Putamen (tissue), 1 donor: ENCODE results near the gene CDC45.
"Not testable (repeated sequence)": the region's sequence is repeated elsewhere in the genome, so short reads cannot be mapped to it uniquely, and the experiment has no call there.

ENCODE experiments used
- DNase-seq: peaks from one replicate; pipeline ENCODE4 v3.0.0-alpha.2; 2016; ENCODE audit warnings: low spot score

The CDC45 gene

DNA sequence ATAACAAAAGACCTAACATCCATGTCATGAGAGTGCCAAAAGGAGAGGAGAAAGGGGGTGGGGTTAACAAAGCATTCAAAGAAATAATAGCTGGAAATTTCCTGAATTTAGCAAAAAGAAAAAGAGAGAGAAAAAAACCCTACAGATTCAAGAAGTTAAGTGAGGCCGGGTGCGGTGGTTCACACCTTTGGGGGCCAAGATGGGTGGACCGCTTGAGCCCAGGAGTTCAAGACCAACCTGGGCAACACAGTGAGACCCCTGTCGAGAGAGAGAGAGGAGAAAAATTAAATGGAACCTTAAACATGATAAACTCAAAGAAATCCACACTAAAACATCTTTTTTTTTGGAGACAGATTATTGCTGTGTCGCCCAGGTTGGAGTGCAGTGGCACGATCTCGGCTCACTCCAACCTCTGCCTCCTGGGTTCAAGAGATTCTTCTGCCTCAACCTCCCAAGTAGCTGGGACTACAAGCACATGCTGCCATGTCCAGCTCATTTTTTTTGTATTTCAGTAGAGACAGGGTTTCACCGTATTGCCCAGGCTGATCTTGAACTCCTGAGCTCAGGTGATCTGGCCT is 53.4 kb downstream of the CDC45 start:
- no peak for DNase-seq

DNA sequence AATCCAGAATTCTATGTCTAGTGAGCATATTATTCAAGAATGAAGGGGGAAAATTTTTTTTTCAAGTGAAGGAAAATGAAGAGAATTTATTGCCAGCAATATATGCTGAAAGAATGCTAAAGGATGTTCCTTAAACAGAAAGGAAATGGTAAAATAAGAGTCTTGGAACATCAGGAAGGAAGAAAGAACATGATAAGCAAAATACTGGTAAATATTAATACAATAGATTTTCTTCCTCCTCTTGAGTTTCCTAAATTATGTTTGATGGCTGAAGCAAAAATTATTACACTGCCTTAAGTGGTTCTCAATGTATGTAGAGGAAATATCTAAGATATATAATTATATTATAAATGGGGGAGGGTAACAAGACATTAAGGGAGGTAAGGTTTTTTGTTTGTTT is 54.1 kb downstream of the CDC45 start:
- DNase-seq: no peak

DNA sequence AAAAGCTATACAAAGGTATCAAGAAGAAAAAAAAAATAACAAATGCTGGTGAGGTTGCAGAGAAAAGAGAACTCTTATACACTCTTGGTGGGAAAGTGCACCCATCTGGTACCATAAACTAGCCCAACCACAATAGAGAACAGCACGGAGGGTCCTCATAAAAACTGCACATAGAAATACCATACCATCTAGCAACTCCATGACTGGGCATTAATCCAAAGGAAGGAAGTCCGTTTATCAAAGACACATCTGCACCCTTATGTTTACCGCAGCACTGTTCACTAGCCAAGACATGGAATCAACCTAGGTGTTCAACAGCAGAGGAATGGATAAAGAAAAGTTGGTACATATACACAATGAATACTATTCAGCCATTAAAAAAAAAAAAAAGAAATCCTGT is 55.3 kb downstream of the CDC45 start:
- no peak for DNase-seq

DNA sequence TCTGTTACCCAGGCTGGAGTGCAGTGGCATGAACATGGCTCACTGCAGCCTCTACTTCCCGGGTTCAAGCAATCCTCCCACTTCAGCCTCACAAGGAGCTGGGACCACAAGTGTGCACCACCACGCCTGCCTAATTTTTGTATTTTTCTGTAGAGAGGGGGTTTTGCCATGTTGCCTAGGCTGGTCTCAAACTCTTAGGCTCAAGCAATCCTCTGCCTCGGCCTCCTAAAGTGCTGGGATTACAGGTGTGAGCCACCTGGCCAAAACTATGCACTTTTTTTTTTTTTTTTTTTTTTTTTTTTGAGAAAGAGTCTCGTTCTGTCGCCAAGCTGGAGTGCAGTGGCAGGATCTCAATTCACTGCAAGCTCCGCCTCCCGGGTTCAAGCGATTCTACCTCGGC is 56.8 kb downstream of the CDC45 start:
- no peak for DNase-seq

DNA sequence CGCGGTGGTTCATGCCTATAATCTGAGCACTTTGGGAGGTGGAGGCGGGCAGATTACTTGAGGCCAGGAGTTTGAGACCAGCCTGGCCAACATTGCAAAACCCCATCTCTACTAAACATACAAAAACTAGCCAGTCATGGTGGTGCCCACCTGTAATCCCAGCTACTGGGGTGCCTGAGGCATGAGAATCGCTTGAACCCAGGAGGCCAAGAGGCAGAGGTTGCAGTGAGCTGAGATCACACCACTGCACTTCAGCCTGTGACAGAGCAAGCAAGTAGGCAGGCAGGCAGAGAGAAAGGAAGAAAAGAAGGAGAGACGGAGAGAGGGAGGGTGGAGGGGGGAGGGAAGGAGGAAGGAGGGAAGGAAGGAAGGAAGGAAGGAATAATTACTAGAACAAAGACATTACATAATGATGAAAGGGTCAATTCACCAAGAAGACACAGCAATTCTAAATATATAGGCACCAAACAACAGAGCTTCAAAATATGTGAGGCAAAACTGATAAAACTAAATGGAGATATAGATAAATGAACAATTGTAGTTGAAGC is 58.3 kb downstream of the CDC45 start:
- no peak for DNase-seq

DNA sequence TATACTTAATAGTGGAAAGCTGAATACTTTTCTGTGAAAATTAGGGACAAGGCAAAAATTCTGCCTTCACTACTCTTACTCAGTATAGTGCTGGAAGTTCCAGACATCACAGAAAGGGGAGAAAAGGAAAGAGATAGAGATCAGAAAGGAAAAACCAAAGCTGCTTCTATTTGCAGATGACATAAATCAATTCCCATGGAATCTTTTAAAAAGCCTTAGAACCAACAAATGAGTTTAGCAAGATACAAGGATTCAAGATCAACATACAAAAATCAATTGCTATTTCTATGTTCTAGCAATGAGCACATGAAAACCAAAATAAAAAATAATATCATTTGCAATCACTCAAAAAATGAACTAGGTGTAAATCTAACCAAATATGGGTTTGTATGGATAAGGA is 60.7 kb downstream of the CDC45 start:
- DNase-seq: no peak

DNA sequence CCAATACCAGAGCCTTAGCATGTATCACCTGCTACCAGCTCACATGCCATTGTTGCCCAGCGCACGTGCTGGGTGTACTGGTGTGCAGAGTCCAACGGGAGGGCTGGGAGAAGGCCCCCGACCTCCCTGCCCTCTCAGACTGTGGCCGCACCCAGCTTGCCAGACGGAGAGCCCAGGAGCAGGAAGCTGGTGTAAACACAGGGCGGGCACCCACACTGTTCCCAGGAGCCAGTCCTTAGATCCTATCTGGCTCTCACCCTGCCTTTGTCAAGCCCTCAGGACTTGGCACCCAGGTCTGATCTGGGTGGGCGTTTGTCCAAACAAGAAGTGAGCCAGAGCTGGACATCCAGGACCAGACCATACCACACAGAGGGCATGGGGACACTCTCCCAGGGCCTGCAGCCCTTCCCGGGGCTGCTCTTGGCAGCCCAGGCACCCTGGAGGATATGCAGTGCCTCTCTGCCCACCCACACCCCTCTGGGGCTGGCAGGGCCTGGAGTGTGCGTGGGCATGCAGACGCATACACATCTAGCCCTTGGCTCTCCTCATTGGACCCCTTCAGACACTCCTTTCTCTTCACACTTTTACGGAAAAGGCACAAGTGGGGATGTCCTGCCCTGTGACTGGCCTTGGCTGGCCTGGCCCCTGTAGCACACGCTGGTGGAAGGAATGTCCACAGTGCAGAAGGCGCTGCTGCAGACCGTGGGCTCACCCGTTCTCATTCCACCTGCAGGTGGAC is 64.4 kb downstream of the CDC45 start:
- no peak for DNase-seq

DNA sequence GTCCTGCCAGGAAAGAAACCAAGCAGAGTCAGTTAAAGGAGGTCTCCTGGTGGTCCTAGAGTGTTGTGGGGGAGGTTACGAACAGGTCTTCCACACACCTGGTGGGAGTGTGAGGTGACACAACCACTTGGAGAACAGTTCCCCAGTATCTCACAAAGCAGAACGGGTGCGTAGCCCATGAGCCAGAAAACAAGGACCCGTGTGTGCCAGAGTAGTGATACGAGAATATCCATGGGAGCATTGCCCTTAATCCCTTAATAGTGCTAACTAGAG is 66.2 kb downstream of the CDC45 start:
- no peak for DNase-seq

DNA sequence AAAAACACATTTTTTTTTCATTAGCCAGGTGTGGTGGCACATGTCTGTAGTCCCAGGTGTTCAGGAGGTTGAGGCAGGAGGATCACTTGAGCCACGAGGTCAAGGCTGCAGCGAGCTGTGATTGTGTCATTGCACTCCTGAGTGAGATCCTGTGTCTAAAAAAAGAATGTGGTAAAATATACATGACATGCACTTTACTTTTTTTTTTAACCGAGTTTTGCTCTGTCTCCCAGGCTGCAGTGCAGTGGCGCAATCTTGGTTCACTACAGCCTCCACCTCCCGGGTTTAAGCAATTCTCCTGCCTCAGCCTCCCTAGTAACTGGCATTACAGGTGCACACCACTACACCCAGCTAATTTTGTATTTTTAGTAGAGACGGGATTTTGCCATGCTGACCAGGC is 67.0 kb downstream of the CDC45 start:
- no peak for DNase-seq

DNA sequence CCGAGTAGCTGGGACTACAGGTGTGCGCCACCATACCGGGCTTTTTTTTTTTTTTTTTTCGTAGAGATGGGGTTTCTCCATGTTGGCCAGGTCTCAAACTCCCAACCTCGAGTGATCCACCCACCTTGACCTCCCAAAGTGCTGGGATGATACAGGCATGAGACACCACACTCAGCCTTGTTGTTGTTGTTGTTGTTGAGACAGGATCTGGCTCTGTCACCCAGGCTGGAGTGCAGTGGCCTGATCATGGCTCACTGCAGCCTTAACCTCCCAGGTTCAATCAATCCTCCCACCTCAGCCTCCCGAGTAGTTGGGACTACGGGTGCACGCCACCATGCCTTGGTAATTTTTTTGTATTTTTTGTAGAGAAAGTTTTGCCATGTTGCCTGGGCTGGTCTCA is 67.9 kb downstream of the CDC45 start:
- DNase-seq: no peak

DNA sequence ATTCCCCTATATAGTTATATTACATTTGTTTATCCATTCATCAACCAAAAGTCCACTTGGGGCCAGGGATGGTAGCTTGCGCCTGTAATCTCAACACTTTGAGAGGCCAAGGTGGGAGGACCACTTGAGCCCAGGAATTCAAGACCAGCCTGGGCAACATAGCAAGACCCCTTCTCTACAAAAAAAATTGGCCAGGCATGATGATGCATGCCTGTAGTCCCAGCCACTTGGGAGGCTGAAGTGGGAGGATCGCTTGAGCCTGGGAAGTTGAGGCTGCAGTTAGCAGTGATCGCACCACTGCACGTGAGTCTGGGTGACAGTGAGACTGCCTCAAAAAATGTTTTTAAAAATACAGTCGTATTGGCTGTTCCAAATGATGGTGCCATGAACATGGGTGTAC is 68.7 kb downstream of the CDC45 start:
- DNase-seq: not testable (repeated sequence)

DNA sequence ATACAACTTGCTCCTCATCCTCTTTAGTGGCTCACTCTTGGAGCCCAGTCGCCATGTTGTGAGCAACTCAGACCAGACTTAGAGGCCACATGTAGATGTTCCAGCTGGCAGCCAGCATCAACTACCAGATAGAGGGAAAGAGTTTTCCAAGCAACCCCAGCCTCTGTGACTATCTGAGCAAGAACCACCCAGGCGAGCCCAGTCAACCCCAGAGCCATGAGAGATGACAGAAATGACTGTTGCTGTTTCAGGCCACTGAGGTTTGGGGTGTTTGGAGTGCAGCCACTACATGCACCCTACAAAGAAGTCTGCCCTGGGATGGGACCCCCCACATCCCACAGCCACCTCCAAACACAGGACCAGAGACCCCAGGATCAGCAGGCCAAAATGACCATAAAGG is 69.2 kb downstream of the CDC45 start:
- DNase-seq: no peak

DNA sequence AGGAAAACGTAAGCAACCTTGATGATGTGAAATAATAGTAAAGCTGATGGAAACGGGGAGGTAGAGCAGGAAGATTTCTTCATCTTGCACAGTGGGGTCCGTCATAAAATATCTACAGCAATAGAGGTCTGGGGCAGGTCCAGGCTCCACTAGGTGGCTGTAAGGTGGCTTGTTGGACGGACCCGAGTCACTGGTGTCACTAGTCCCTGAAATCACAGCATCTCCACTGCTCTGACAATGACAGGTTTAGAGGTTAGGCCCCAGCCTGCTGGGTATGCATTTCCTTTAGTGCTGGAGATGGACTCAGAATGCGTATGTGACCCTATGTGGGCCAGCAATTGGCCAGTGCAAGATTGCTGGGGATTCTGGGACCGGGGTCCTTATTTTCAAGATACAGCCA is 69.7 kb downstream of the CDC45 start:
- no peak for DNase-seq

DNA sequence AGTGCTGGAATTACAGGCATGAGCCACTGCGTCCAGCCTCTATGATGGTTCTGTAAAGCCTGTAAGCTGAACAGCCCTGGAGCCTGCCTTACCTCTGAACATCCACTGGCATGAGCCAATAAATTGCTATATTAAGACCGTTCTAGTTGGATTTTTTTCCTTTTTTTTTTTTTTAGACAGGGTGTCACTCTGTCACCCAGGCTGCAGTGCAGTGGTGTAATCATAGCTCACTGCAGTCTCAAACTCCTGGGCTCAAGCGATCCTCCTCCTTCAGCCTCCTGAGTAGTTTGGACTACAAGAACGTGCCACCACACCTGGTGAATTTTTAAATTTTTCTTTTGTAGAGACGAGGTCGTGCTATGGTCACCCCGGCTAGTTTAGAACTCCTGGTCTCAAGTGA is 70.7 kb downstream of the CDC45 start:
- no peak for DNase-seq

DNA sequence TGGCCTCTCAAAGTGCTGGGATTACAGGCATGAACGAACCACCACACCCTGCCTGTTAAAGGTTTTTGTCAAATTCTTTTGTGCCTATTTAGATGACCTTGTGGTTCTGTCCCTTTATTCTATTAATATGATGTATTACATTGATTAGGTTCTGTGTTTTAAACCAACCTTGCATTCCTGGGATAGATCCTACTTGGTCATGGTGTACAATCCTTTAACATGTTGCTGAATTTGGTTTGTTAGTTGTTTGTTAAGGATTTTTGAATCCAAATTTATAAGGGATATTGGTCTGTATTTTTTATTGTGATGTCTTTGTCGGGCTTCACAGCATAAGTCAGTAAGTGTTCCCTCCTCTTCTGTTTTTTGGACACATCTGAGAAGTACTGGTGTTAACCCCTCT is 73.5 kb downstream of the CDC45 start:
- DNase-seq: no peak

DNA sequence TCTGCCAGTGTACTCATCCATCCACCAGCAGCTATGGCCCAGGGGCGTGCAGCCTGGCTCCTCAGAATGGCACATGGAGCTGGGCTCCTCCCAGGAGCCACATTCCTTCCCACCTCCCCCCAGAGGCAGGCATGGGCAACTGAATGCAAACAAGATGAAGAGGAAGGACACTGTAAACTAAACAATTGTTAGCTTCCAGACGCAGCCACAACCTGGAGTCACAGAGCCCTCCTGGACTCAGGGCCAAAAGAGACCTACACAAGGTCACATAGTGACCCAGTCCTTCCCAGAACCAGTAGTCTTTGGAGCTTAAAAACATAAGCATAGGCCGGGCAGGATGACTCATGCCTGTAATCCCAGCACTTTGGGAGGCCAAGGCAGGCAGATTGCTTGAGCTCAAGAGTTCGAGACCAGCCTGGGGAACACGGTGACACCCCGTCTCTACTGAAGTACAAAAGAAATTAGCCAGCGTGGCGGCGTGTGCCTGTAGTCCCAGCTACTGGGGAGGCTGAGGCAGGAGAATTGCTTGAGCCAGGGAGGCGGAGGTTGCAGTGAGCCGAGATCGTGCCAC is 75.2 kb downstream of the CDC45 start:
- no peak for DNase-seq

DNA sequence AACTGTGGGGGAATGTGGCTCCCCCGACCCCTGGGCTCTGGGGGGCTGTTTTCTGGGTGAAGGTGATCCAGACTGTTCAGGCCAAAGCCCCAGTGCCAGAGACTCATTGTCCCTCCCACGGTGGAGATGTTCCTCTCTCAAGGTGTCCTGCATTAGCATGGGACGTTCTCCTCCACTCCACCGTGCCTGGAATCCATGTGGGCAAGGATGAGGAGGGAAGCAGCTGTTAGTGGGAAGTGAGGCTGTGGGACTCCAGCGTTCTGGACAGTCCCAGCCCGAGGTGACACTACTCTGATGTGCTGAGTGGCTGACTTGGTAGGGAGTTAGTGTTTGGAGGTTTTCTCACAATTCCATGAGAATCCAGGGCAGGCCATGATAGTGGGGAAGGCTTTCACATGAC is 75.9 kb downstream of the CDC45 start:
- no peak for DNase-seq

DNA sequence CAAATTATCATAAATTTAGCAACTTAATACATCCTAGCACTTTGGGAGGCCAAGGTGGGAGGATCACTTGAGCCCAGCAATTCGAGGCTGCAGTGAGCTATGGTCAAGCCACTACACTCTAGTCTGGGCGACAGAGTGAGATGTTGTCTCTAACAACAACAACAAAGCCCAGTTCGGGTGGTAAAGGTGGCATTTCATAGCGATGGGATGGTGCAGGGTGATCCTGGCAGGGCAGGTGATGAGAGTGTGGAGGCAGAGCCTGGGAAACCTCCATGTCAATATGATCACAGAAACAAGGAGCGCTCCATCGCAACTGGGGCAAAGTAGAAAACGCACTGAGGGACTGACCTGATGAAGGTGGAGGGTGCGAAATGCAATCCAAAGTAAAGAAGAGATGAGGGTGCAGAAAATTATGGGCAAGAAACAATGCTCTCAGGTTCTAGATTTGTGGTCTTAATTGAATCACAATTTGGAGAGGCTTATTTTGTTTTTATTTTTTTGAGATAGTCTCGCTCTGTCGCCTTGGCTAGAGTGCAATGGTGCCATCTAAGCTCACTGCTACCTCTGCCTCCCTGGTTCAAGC is 77.3 kb downstream of the CDC45 start:
- no peak for DNase-seq

DNA sequence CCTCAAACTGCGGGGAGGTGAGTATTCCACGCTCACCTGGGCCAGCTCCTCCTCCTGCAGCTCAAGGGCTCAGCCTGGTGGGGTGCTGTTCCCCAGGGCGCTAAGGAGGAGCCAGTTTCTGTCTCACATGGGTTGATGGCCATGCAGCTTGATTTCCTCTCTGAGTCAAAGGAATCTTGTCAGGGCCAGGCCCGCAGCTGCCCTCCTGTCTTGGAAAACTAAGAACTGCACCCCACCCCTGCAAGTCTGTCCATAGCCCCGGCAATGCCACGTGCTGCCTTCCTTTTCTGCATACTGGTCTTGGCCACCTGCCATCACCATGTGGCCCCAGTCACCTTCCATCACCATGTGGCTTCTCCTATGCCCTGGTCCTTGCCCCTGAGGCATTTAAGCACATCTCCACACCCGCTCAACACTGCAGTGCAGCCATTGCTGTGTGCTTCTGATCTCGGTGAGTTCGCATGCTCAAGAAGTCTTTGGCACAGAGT is 79.6 kb downstream of the CDC45 start:
- no peak for DNase-seq

DNA sequence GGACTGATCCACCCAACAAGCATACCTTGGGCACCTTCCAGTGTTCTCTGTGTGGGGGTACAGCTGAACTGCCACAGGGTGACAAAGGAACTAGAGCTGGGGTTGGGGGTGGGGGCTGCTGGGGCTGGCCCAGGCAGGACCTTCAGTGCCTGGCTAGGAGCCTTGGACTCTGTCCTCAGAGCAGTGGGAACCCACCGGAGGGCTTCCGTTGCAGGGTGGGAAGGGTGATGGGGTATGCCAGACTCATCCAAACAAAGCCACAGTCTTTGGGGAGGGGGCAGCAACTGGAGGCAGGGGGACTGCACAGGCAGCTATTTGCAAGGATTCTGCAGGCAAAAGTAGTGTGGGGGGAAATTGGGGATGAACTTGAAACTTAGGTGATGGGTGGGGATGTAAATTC is 80.2 kb downstream of the CDC45 start:
- DNase-seq: no peak

DNA sequence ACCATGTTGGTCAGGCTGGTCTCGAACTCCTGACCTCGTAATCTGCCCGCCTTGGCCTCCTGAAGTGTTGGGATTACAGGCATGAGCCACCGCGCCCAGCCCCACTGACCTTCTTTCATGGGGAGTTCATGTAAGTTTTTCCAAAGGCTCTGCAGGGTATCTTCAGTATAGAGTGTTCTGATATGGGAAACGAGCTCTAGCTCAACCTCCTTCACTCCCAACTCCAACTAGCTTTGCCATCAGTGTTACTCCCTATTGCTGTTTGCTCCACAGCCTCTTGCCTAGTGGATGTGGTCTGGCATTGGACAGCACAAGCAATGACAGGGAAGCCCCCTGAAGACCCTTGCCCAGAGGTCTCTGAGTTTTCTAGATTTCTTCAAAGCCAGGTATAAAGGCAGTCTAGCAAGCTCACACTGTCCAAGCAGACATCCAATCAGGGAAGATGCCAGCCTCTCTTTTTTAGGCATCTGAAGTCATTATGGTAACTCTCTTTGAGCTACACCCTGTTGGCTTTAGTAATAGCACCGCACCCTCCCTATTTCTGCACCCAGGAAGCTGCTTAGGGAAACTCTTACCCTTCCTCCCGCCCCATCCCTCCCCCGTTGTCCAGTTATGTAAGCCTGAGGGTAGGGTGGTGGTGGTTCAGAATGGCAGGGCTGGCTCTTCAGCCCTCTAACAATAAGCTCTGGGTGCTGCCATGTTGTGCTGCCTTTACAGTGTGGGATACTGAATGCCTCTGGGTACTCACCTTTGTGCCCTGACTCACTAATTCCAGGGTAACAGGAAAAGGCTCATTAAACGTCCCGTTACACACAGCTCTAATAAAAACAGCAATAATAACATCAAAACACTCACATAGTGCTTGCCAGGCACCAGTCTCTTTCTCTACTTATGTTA is 85.9 kb downstream of the CDC45 start:
- DNase-seq: no peak
